Sigmoid colon (tissue), 4 donors: Measurements from ENCODE around the gene DKK3.

ENCODE experiments used
- EP300 ChIP-seq, 4 donors: sonication (generic); formaldehyde crosslinking; IDR thresholded peaks; one replicate each; pipeline ENCODE4 v1.6.1; 2017; ENCODE audit warnings: antibody characterized with exemption in 4 of 4
- POLR2A ChIP-seq, 2 donors: fragments of 450-650 bp; IDR thresholded peaks; one replicate each; pipeline ENCODE4 v1.6.1; 2016; ENCODE audit warnings: antibody characterized with exemption in 2 of 2, mild to moderate bottlenecking in 2 of 2, moderate library complexity in 2 of 2
- POLR2AphosphoS5 ChIP-seq, 4 donors: sonication (generic); formaldehyde crosslinking; IDR thresholded peaks; one replicate each; pipeline ENCODE4 v1.6.1; 2017; ENCODE audit warnings: antibody characterized with exemption in 4 of 4
- TF ChIP-seq, protein P1 (sequence below), 4 experiments: fragments of 450-650 bp in 3 of 4; fragments of 200-600 bp in 1 of 4; IDR thresholded peaks; one replicate each; pipeline ENCODE4 v1.5.1; 2016 to 2019; ENCODE audit warnings: antibody characterized with exemption in 4 of 4, mild to moderate bottlenecking in 3 of 4, moderate library complexity in 2 of 4

- TF ChIP-seq POLR2AphosphoS5 (IDR thresholded peaks at IDR 0.05) (no peak), EP300 (IDR thresholded peaks at IDR 0.05) (no peak), POLR2A (IDR thresholded peaks at IDR 0.05) (no peak)
- TF ChIP-seq, protein P1, sequence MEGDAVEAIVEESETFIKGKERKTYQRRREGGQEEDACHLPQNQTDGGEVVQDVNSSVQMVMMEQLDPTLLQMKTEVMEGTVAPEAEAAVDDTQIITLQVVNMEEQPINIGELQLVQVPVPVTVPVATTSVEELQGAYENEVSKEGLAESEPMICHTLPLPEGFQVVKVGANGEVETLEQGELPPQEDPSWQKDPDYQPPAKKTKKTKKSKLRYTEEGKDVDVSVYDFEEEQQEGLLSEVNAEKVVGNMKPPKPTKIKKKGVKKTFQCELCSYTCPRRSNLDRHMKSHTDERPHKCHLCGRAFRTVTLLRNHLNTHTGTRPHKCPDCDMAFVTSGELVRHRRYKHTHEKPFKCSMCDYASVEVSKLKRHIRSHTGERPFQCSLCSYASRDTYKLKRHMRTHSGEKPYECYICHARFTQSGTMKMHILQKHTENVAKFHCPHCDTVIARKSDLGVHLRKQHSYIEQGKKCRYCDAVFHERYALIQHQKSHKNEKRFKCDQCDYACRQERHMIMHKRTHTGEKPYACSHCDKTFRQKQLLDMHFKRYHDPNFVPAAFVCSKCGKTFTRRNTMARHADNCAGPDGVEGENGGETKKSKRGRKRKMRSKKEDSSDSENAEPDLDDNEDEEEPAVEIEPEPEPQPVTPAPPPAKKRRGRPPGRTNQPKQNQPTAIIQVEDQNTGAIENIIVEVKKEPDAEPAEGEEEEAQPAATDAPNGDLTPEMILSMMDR (IDR thresholded peaks at IDR 0.05): no peak
These were observed 71.0 kb downstream of the DKK3 start for GRCh38 chr11:11937433-11937832.
